Measurements from ENCODE around the gene MZT2B. TPM values are rescaled to one million over a fixed set of nuclear protein-coding genes. Genes with fewer than 3 reads are reported as not detected.
"Not testable (repeated sequence)": the region's sequence is repeated elsewhere in the genome, so short reads cannot be mapped to it uniquely, and the experiment has no call there.

Gene MZT2B
- total RNA-seq, 1 donor from 2014 or later, result 188 TPM

- DNase-seq, result not testable (repeated sequence)
These were observed 1.4 kb upstream of the MZT2B start for GRCh38 chr2:130180404-130181324.

GRCh38 chr2:130181325-130181879 lies 660 bp upstream of the MZT2B start, which contains the start of gene SMPD4:
Gene SMPD4 (minus strand): TSS chr2:130181602. CDS start chr2:130176592, 5,010 bp downstream.
- DNase-seq, result peak; percentile 97

GRCh38 chr2:130182826-130183511 lies 907 bp downstream of the MZT2B start:
- DNase-seq, result peak; percentile 58

DNA sequence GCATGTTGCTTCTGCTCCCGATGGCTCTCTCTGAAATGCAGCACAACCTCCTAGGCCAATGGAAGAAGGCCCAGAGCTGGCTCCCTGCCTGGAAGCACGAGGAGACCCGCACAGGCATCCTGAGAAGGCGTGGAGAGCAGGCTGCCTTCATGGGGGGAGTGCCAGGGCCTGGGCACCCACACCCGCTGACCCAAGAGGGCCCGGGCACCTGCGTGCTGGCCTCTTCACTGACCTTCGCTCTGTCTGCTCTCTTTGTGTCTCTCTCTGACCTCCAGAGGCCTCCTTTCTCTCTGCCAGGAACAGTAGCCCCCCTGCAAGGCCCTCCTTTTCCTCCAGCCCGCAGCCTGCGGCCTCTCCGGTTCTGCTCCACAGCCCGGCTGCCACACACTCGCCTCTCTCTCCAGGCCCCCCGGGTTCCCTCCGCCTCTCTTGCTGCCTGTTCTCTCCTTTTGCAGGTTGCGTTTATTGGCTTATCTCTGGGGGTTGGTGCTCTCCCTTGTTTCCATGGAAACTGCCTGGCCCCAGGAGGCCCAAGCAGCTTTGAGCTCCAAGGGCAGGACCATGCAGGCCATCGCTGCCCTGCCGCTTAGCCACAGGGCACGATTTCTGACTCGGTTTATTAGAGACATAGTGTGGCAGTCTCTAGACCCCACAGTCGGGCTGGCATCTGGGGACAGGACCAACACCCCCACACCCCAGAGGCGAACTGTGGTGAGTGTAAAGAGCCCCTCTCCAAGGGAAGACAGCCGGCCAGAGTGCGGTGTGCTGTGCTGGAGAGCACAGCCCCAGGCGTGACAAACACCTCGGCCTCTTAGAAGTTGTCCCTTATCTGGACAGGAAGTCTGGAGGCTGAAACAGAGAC lies 1.7 kb downstream of the MZT2B start:
- peak; percentile 20 for DNase-seq

DNA sequence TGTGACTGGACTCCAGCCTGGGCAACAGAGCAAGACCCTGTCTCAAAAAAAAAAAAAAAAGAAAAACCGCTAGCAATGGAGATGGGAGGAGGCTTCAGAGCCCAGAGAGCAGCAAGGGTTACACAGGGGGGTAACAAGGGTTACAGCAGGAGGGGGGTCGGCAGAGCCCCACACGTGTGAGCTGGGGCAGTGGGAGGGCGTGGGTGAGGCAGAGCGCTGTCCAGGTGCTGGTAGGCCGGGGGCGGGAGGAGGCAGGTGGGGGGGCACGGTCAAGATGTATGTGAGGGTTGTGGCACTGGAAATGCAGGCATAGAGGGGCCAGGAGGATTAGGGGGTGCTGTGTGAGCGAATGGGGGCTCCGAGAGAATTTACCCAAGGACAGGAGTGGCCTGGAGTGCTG lies 3.4 kb downstream of the MZT2B start:
- no peak for DNase-seq

DNA sequence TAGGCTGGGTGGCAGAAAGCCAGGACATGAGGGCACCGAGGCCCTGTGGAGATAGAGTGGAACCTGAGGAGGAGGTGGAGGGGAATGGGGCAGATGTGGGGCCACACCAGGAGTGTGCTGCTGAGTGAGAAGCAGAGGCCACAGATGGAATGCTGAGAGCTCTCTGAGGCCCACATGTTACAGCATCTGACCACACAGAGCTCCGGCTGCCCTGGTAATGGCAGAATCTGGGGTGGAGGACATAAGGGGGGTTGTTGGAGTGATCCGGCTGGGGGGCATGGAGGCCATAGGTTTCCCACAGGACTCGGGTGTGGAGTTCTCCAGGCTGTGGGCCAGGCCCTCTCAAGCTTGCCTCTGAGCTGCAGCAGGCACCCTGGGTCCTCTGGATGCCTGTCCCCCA lies 3.8 kb downstream of the MZT2B start:
- no peak for DNase-seq

- no peak for DNase-seq
These were observed 4.3 kb downstream of the MZT2B start for GRCh38 chr2:130186391-130186790.

DNA sequence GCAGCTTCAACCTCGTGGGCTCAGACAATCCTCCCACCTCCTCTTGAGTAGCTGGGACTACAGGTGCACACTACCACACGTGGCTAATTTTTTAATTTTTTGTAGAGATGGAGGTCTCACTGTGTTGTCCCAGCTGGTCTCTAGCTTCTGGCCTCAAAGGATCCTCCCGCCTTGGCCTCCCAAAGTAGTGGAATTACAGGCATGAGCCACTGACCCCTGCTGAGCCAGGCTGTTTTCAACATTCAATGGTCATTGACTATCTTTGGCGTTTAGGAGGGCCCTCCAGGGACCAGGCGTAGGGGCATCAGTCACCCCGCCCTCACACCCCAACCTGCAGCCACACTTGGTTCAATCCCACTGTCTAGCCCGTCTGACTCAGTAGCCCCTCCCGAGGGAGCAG lies 5.2 kb downstream of the MZT2B start:
- DNase-seq, result no peak

GRCh38 chr2:130187859-130188792 lies 6.1 kb downstream of the MZT2B start:
- DNase-seq, result not testable (repeated sequence)

DNA sequence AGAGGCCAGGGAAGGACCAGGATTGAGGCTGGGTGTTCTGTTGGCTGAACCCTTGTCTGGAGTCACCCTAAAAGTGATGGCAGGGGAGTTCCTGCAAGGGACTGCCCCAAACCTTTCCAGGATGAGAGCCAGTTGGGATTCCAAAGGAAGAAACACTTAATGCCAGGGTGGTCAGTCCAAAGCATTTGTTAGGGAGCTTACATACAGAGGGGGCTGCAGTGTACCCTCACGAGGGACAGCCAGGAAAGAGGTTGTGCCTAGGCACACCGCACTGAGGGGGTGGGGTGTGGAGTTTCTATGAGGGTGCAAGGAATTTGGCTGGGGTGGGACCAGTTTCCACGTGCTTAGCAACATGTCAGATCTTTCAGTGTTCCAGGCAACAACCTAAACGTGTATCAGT lies 6.9 kb downstream of the MZT2B start:
- not testable (repeated sequence) for DNase-seq

DNA sequence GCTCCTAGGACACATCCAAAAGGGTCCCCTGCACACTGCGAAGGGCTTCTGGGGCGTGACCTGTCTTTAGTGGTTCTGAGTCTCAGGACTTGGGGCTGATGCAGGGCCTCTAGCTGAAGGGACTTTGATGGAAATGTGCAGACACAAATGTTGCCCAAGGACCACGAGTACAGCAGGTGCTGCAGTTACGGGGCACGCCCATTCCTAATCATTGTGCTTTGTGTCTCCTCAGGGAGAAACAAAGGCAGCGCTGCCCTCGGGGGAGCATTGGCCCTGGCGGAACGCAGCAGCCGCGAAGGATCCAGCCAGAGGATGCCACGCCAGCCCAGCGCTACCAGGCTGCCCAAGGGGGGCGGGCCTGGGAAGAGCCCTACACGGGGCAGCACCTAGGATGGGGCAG lies 8.2 kb downstream of the MZT2B start:
- DNase-seq, result no peak

DNA sequence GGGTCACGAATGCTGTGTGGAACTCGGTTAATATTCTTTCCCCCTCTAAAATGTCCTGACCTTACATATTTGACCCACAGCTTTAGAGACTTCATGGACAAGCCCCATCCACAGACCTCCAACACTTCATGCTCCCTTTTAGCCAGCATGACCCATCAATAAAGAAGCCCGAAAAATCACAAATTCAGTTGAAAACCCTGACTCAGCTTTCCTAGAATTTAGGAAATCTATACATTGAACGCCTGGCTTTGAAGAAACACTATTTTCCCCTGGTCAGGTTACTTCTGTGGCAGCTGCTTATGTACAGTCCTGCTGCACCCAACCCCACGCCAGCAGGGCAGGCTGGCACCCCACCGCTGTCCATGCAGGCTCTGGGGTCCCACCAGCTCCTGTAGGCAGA lies 9.3 kb downstream of the MZT2B start:
- DNase-seq, result not testable (repeated sequence)

DNA sequence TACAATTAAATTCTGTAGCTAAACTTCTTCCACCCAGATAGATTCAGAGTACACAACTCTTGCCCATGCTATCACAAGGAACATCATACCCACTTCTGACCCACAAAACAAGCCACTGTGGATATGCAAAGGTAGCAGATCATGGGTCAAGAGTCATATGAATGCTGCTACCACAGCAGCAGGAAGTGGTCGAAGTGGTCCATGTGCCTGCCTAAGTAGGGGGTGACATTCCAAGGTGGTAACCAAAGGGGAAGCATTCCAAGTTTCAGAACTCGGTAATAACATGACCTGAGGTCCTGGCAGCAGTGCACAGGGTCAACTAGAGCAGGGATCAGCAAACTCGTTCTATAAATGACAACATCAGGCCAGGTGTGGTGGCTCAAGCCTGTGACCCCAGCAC lies 10.4 kb downstream of the MZT2B start:
- DNase-seq, result not testable (repeated sequence)

DNA sequence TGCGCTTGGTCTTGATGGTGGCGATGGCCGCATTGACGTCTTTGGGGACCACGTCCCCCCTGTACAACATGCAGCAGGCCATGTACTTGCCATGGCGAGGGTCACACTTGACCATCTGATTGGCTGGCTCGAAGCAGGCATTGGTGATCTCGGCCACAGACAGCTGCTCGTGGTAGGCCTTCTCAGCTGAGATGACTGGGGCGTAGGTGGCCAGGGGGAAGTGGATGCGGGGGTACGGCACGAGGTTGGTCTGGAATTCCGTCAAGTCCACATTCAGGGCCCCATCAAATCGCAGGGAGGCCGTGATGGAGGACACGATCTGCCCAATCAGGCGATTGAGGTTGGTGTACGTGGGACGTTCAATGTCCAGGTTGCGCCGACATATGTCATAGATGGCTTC lies 11.8 kb downstream of the MZT2B start:
- DNase-seq, result not testable (repeated sequence)

GRCh38 chr2:130195089-130195635 lies 13.1 kb downstream of the MZT2B start:
- not testable (repeated sequence) for DNase-seq

- DNase-seq, result not testable (repeated sequence)
These were observed 14.0 kb downstream of the MZT2B start for GRCh38 chr2:130196052-130196451.

- DNase-seq, result no peak
These were observed 16.3 kb downstream of the MZT2B start, which contains the start of gene TUBA3E for GRCh38 chr2:130198343-130198742. Gene TUBA3E (minus strand): TSS chr2:130198439. CDS start chr2:130198360, 79 bp downstream.

DNA sequence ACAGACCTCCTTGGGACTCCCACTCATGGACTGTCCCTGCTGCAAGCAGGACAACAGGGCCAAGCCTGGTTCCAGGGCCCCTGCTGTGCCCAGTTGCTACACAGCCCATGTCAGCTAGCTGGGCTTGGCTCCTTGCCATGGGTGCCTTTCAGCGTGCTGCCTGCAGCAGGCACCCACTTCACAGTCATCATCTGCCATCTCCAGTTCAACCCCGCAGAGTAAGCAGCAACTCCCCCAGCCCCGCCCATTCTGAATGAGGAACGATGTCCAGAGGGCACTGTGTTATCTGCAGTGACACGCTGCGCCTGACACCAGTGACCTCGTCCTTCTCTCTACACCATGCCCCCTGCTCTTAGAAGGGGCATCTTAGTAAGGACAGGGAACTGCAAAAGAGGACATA lies 20.5 kb downstream of the MZT2B start:
- not testable (repeated sequence) for DNase-seq

GRCh38 chr2:130203150-130203549 lies 21.1 kb downstream of the MZT2B start:
- not testable (repeated sequence) for DNase-seq

GRCh38 chr2:130207051-130207450 lies 25.0 kb downstream of the MZT2B start:
- not testable (repeated sequence) for DNase-seq

DNA sequence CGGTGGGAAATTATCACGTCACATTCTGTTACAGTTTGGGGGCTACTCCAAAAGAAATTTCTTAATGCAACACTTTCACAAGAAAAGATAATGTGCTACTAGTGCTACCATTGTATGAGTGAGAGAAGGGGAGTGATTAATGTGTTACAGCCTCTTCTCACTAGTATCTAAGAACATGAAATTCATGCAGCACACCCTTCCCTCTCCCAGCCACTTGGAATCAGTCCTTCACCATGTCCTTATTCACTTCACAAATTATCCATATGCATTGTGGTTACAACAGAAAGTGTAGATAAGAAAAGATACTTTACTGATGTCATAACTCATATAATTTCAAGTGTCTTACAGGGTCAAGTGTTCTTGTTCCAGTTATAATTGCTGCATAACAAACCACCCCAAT lies 37.1 kb downstream of the MZT2B start:
- DNase-seq, result not testable (repeated sequence)
